ENCODE measurements around the gene P3H1. TPM values are rescaled to one million over a fixed set of nuclear protein-coding genes. Genes with fewer than 3 reads are reported as not detected.
A peak's percentile ranks its signal among the peaks of the same experiment; 100 is the strongest.

P3H1 gene
- total and polyA plus RNA-seq, 2 of the 13 experiments (the other 11 are each of a cell fraction or from before 2014, with no cell fraction given), result 64.6 to 120 TPM

- TF ChIP-seq PRMT3 (CRISPR knock-in tag; IDR thresholded peaks at IDR 0.05; ENCODE audit: borderline replicate concordance, low read depth), result no peak
- no peak for TF ChIP-seq CEBPZ (IDR thresholded peaks at IDR 0.05; ENCODE audit: low read length)
- no peak for TF ChIP-seq KDM4B (CRISPR knock-in tag; IDR thresholded peaks at IDR 0.05)
- TF ChIP-seq CSRNP2 (CRISPR knock-in tag; conservative IDR thresholded peaks at IDR 0.05; ENCODE audit: low read depth), result no peak
- TF ChIP-seq ZNF335 (CRISPR knock-in tag; IDR thresholded peaks at IDR 0.05), result no peak
- TF ChIP-seq HNRNPK (IDR thresholded peaks at IDR 0.05; ENCODE audit: low read depth, low read length, poor library complexity, severe bottlenecking), result no peak
- no peak for TF ChIP-seq MAF1 (CRISPR knock-in tag; IDR thresholded peaks at IDR 0.05; ENCODE audit: borderline replicate concordance)
- TF ChIP-seq KAT7 (CRISPR knock-in tag; IDR thresholded peaks at IDR 0.05; ENCODE audit: borderline replicate concordance), result no peak
- TF ChIP-seq, protein P1, sequence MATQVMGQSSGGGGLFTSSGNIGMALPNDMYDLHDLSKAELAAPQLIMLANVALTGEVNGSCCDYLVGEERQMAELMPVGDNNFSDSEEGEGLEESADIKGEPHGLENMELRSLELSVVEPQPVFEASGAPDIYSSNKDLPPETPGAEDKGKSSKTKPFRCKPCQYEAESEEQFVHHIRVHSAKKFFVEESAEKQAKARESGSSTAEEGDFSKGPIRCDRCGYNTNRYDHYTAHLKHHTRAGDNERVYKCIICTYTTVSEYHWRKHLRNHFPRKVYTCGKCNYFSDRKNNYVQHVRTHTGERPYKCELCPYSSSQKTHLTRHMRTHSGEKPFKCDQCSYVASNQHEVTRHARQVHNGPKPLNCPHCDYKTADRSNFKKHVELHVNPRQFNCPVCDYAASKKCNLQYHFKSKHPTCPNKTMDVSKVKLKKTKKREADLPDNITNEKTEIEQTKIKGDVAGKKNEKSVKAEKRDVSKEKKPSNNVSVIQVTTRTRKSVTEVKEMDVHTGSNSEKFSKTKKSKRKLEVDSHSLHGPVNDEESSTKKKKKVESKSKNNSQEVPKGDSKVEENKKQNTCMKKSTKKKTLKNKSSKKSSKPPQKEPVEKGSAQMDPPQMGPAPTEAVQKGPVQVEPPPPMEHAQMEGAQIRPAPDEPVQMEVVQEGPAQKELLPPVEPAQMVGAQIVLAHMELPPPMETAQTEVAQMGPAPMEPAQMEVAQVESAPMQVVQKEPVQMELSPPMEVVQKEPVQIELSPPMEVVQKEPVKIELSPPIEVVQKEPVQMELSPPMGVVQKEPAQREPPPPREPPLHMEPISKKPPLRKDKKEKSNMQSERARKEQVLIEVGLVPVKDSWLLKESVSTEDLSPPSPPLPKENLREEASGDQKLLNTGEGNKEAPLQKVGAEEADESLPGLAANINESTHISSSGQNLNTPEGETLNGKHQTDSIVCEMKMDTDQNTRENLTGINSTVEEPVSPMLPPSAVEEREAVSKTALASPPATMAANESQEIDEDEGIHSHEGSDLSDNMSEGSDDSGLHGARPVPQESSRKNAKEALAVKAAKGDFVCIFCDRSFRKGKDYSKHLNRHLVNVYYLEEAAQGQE (IDR thresholded peaks at IDR 0.05; ENCODE audit: borderline replicate concordance in 1 of 2, low read depth in 1 of 2, low read length in 2 of 2), result no peak
- 0 out of 2 replicates have a peak, but pooled peaks have one; percentile 57 for TF ChIP-seq ELF4 (CRISPR knock-in tag; IDR thresholded peaks at IDR 0.05; ENCODE audit: borderline replicate concordance)
- peak; percentile 17; the same call in 1 of the 2 replicates for TF ChIP-seq ZBTB37 (CRISPR knock-in tag; IDR thresholded peaks at IDR 0.05)
Observed at GRCh38 chr1:42765832-42766740, 742 bp downstream of the P3H1 start (continued).

All from HepG2 (cell line).